Hematopoietic multipotent progenitor cell treated with erythropoietin and hydrocortisone succinate and interleukin-3 and kit ligand, for 15 days (in vitro differentiated cells): ENCODE measurements around the gene CACNA1C.
"Not testable (repeated sequence)": the region's sequence is repeated elsewhere in the genome, so short reads cannot be mapped to it uniquely, and the experiment has no call there.

Experiments used
- DNase-seq: peaks from one replicate; pipeline ENCODE4 v3.0.0-alpha.2; 2015; ENCODE audit warnings: low spot score

The CACNA1C gene

GRCh38 chr12:2112401-2112800, 59.6 kb downstream of the CACNA1C start:
- no peak for DNase-seq

- DNase-seq, result no peak
Measured at GRCh38 chr12:2113119-2113912, 60.5 kb downstream of the CACNA1C start.

GRCh38 chr12:2114071-2114470, 61.3 kb downstream of the CACNA1C start:
- DNase-seq, result no peak

- no peak for DNase-seq
Measured at GRCh38 chr12:2115101-2115845, 62.5 kb downstream of the CACNA1C start.

- DNase-seq, result no peak
Measured at GRCh38 chr12:2117541-2117940, 64.8 kb downstream of the CACNA1C start.

- DNase-seq, result no peak
Measured at GRCh38 chr12:2118061-2118460, 65.3 kb downstream of the CACNA1C start.

- DNase-seq, result no peak
Measured at GRCh38 chr12:2118481-2119255, 65.9 kb downstream of the CACNA1C start.

GRCh38 chr12:2119266-2119665, 66.5 kb downstream of the CACNA1C start:
- DNase-seq, result no peak

GRCh38 chr12:2120982-2121758, 68.4 kb downstream of the CACNA1C start:
- DNase-seq, result no peak

- DNase-seq, result no peak
Measured at GRCh38 chr12:2124466-2125023, 71.8 kb downstream of the CACNA1C start.

GRCh38 chr12:2125651-2126522, 73.1 kb downstream of the CACNA1C start:
- no peak for DNase-seq

- no peak for DNase-seq
Measured at GRCh38 chr12:2126676-2127406, 74.1 kb downstream of the CACNA1C start.

- no peak for DNase-seq
Measured at GRCh38 chr12:2129076-2129475, 76.3 kb downstream of the CACNA1C start.

GRCh38 chr12:2135661-2136418, 83.1 kb downstream of the CACNA1C start:
- DNase-seq, result not testable (repeated sequence)

- DNase-seq, result no peak
Measured at GRCh38 chr12:2136901-2137300, 84.1 kb downstream of the CACNA1C start.

- no peak for DNase-seq
Measured at GRCh38 chr12:2137711-2138110, 84.9 kb downstream of the CACNA1C start.

GRCh38 chr12:2138294-2138693, 85.5 kb downstream of the CACNA1C start:
- DNase-seq, result no peak

GRCh38 chr12:2138871-2139308, 86.1 kb downstream of the CACNA1C start:
- no peak for DNase-seq

GRCh38 chr12:2139651-2140050, 86.9 kb downstream of the CACNA1C start:
- DNase-seq, result no peak
